EH (cell line): ENCODE data around the gene DCDC1.

ENCODE experiments used
- DNase-seq: peaks from one replicate; pipeline ENCODE4 v3.0.0-alpha.2; 2015; ENCODE audit warnings: low read depth

DCDC1 gene

GRCh38 chr11:31369348-31370329, at the start of gene DCDC1, which contains the start of gene DNAJC24:
Gene DCDC1, minus strand, starts transcription at chr11:31369739. Its CDS starts 41,459 bp downstream, at chr11:31328280.
Gene DNAJC24, plus strand, starts transcription at chr11:31369860. Its CDS starts 889 bp downstream, at chr11:31370749.
- peak; percentile 92 for DNase-seq

DNA sequence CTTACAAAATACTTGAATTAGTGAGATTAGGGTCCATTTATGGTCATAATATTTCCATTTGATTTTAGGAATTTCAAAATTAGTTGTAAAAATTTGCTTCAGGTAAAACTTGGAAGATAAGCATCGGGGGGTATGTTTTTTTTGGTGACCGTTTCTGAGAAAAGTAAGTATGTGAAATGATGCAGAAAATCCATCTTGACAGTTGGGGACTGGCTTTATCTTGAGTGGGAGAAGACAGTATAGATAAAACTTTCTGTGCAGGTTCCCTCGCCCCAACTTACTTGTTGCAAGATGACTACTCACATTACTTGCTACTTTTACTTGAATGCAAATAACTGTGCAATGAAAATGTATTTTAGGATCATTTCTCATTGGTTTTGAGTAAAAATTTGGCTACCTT, 49.6 kb upstream of the DCDC1 start:
- no peak for DNase-seq

GRCh38 chr11:31417816-31418215, 48.3 kb upstream of the DCDC1 start:
- DNase-seq, result no peak

DNA sequence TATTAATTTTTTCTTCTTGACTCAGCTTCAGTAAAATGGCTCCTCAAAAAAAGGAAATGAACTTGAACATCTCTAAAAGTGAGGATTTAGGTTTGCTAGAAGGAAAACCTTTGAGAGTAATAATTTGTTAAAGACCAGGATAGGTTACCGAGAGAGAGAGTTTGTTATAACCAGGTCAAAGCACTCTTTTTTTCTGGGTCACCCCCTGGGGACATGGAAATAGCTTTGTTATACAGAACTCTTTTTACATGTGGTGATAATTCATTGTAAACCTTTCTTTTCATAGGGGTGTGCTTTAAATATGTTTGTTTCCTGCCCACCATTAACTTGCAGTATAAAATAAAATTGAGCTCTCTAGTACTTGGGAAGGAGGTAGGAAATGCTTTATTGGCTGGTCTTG, 47.8 kb upstream of the DCDC1 start:
- DNase-seq, result no peak

GRCh38 chr11:31415435-31415834, 45.9 kb upstream of the DCDC1 start:
- DNase-seq, result no peak

DNA sequence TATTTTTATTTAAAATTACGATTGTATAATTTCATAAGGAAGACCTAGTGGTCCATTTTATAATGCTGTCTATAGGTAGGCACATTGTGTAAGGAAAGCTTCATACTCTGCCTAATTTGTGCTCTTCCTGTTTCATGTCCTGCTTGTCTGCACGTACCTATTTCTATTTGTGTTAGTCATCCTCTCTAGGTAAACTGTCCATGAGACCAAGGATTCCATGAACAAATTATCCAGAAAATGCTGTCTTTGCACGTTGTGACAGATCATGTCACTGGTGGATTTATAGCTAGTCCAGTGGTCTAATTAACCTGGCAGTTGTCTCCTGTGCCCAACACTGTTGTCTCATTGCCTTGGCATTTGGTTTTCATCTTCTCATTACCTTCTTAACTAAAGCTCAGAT, 44.8 kb upstream of the DCDC1 start:
- DNase-seq, result no peak

DNA sequence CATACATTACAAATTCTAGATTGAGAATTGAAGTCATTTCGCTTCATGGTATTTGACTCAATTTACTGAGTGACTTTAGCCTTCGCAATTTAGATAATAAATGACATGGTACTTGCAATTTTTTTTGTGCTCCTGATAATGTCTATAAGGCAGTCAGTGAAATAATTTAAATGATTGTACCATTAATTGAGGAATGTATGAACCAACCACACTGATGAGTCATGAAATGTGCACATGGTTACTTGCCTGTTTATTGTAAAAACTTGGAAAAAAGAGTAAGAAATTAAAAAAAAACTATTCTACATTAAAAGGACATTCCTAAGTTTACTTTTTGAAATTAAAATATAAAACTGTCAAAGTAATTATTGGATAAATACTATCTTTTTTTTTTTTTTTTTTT, 43.4 kb upstream of the DCDC1 start:
- peak; percentile 76 for DNase-seq

DNA sequence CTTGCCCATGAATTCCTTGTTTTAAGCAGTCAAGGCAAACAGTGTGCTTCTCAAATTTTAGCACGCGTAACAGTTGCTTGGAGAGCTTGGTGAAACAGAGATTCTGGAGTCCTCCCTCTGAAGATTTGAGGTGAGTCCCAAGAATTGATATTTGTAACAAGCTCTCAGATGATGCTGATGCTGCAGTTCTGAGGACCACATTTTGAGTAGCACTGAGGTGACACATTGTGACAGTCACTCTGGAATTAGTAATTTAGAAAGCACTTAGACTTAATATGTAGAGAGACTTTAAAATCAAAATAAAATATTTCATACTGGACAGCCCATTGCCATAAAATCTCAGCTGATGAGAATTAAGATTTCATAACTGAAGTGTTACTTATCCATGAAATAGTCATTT, 38.7 kb upstream of the DCDC1 start:
- no peak for DNase-seq

DNA sequence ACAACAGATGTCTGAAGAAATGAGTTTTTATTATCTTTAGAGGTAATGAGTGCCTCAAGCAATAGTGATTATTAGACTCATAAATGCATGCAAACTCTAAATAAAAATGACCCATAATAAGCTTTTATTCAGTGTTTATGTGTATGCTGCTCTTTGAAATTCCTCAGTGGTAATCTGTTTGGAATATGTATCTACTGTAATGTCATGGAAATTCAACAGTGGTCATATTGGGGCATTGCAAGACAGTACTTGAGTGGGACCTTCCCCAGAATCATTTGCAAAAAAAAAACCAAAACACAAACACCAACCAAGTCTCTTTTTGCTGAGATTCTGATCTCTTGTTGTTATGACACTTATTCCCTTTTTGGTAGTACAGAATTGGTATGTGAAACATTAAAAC, 35.1 kb upstream of the DCDC1 start:
- DNase-seq, result no peak

DNA sequence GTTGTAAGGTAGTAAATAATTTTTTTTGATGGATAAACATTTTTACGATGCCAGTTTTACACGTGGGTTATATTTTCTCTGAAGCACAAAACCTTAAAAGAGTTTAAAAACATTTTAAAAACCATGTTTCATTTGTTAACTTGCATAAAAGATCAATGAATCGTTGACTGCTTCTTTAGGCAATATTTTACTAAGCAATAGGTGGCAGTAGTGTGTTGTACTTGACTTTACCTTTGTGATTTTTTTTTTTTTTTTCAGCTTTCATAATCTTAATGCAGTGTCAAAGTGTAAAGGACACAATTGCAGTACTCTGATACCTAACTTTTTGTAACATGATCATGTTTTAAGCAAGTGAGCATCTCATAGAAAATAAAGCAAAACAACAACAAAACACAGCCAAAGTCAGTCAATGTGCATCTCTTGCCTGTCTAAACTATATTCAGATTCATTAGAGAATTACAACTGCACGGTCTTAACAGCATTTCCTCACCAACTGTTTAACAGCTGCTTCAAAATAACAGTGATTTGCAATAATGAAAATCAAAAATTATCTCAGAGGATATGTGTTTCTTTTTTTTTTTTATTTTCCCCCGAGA, 27.8 kb upstream of the DCDC1 start:
- DNase-seq, result peak; percentile 28

- peak; percentile 68 for DNase-seq
These were observed 17.8 kb upstream of the DCDC1 start for GRCh38 chr11:31387379-31387778.

DNA sequence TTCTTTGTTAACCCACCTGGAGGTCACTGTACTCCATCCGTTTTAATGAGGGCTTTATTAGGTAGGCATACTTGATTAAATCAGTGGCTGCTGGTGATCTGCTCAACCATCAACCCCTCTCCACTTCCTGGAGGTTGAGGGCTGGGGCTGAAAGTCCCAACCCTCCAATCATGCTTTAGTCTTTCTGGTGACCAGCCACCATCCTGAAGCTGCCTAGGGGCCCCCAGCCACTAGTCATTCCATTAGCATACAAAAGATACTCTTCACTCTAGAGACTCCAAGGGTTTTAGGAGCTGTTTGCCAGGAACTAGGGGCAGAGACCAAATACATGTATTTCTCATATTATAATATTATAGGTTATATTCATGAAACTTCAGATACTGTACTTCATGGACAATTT, 13.6 kb upstream of the DCDC1 start:
- no peak for DNase-seq

- no peak for DNase-seq
These were observed 6.3 kb upstream of the DCDC1 start for GRCh38 chr11:31375879-31376278.

DNA sequence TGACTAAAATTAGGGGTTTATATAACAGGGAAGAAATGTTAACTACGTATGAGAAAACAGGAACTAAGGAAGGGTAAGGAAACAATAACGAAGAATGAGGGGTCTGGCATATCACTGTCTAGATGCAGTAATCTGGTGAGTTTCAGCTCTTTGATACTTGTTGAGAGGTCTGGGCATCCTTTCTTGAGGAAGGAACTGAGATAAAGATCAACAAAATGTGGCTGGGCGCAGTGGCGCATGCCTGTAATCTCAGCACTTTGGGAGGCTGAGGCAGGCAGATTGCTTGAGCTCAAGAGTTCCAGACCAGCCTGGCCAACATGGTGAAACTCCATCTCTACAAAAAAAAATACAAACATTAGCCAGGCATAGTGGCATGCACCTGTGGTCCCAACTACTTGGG, 2.7 kb downstream of the DCDC1 start:
- DNase-seq, result no peak

DNA sequence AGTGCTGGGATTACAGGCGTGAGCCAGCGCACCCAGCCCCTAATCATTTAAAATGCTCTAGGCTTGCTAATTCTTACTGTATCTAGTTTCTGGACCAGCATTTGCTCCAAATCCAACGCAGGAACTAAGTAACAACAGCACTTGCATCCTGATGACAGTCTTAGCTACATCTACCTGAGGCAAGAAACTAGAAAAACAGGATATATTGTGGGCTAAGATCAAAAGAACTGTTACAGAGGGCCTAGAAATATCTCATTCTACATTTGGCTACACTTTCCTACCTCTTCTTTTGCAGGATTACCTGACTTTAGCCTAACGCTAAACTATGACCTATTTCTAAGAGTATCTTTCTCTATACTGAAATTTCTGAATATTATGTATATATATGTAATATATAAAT, 7.8 kb downstream of the DCDC1 start:
- no peak for DNase-seq

GRCh38 chr11:31355817-31356216, 13.7 kb downstream of the DCDC1 start:
- no peak for DNase-seq

DNA sequence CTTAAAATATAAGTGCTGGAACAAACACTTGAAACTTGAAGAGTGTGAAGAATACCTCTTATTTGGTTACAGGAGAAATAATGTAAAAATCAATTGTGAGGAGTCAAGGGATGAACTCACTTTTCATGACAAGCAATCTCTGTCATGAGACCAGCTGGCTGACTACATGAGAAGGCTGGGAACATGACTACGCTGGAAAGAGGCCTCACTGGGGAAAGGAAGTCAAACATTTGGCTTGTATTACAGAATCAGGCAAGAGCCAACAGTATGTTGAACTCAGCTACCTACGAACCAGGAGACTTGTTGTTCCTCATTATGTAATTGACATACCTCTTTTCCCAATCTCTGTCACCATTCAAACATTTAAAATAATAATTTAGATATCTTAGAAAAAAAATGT, 14.4 kb downstream of the DCDC1 start:
- no peak for DNase-seq

GRCh38 chr11:31351168-31351567, 18.4 kb downstream of the DCDC1 start:
- no peak for DNase-seq

DNA sequence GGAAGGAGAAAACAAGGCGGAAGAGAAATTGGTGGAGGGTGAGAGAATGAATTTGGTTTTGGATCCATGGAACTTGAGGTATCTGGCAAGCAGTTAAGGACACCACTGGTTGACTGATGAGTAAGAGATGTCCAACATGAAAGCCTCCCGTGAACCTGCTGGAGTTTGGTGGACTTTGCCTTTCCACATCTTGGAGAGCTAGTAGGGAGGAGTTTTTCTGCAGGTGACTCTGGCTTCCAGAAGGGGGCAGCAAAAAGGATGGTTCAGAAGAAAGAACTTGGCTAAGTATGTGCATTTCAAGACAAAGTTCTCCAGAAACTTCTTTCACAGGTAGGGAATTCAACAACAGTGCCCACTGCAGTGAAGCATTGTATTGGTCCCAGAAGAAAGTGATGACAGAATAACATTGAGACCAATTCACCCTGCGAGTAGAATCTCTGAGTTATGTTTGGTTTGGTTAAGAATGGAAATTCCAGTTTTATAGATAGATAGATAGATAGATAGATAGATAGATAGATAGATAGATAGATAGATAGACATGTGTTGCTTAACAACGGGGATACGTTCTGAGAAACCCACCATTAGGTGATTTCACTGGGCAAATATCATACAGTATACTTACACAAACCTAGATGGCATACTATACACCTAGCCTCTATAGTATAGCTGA, 28.5 kb downstream of the DCDC1 start:
- DNase-seq, result peak; percentile 44

DNA sequence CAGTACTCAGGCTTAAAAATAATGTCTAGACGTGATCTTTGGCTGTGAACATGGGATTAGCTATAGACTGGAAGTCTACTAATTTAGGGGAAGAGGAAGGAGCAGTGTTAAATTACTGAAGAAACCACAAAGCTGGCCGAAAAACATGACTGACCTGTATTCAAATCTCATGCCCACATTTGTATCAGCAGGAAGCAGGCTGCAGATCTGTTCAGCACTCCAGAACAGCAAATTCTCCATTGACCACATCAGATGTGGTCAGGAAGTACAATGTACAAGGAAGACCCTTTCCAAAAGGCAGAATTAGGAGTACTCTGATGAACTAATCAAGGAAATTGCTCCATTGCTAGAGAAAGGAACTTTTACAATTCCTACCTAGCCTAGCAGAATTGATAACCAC, 31.7 kb downstream of the DCDC1 start:
- no peak for DNase-seq

GRCh38 chr11:31328697-31329096, 40.8 kb downstream of the DCDC1 start:
- DNase-seq, result no peak

DNA sequence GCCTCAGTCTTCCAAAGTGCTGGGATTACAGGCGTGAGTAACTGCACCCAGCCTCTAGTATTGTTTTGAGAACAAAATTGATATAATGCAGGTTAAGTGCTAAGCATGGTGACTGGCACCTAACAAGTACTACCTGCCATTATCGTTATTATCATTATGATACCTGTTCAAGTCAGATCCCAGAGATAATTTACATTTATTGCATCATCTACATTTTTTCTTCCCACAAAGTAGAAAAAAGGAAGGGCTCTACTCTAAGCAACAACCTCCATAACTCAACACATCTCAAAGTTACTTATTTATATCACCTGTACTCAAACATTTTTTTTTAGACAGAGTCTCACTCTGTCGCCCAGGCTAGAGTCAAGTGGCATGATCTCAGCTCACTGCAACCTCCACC, 42.1 kb downstream of the DCDC1 start:
- no peak for DNase-seq
